T-helper 17 cell (primary cell): Measurements from ENCODE around the gene RNF166. TPM values are rescaled to one million over a fixed set of nuclear protein-coding genes. Genes with fewer than 3 reads are reported as not detected.
A peak's percentile ranks its signal among the peaks of the same experiment; 100 is the strongest.

Experiments used
- ATAC-seq: fragments of 150-1000 bp; cut with Tn5 transposase; 2 replicates; pipeline ENCODE4 v1.10.0; 2021; ENCODE audit warnings: mild to moderate bottlenecking, moderate library complexity
- DNase-seq, 3 donors: peaks; one replicate each; pipeline versions ENCODE4 v3.0.0 to v3.0.0-alpha.2; 2020 to 2021
- H3K9me3 ChIP-seq: one replicate; pipeline ENCODE4 v1.7.0; 2013; ENCODE audit warnings: low read length, mild to moderate bottlenecking; ENCODE audit not compliant: control insufficient read depth, poor library complexity, severe bottlenecking
- H3K27ac Mint-ChIP-seq: one replicate; pipeline ENCODE4 v1.8.0; 2022; ENCODE audit warnings: mild to moderate bottlenecking, moderate library complexity, mixed read lengths
- H3K27me3 Mint-ChIP-seq: one replicate; pipeline ENCODE4 v1.8.0; 2022; ENCODE audit warnings: mixed read lengths
- H3K36me3 Mint-ChIP-seq: one replicate; pipeline ENCODE4 v1.8.0; 2022; ENCODE audit warnings: low read depth, mixed read lengths
- H3K4me1 Mint-ChIP-seq: one replicate; pipeline ENCODE4 v1.8.0; 2022; ENCODE audit warnings: mild to moderate bottlenecking, mixed read lengths
- H3K4me3 Mint-ChIP-seq: one replicate; pipeline ENCODE4 v1.8.0; 2022; ENCODE audit warnings: mild to moderate bottlenecking, moderate library complexity, mixed read lengths
- total RNA-seq, 4 donors: library from RNA in 2 of 4; stranded (reverse) in 2 of 4; gene quantifications; one replicate each; pipeline ENCODE4 v1.2.3 and lab custom pipeline; 2022 to 2026

The RNF166 gene
- total RNA-seq, 2 donors from 2014 or later = 235 to 398 TPM

DNA sequence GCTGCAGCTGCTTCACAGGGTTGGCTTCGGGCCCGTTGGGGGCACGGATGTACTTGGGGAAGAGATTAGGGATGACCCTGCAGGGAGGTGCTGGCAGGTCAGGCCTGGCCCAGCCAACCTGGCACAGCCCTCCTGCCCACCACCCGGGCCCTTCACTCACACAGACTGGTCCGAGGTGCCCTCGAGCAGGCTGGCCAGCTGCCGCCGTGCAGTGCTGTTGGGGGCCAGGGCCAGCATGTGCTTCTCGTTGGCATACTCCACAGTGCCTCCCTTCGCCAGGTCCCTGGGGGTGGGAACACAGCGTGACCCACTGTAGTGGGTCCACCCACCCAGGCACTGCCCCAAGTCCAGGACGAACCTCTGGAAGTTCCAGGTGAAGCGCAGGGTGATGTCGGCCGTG is 10.0 kb upstream of the RNF166 start:
- no peak for ATAC-seq
- Mint-ChIP-seq H3K36me3 (no peaks in the 10 kb centered on the region), H3K4me1 (peaks cover 8% of the 10 kb centered on the region), H3K27ac (no peak overlapping the region), H3K4me3 (no peak overlapping the region), H3K27me3 (no peaks in the 10 kb centered on the region)
- no peak for DNase-seq
- H3K9me3 ChIP-seq = no peaks in the 10 kb centered on the region

DNA sequence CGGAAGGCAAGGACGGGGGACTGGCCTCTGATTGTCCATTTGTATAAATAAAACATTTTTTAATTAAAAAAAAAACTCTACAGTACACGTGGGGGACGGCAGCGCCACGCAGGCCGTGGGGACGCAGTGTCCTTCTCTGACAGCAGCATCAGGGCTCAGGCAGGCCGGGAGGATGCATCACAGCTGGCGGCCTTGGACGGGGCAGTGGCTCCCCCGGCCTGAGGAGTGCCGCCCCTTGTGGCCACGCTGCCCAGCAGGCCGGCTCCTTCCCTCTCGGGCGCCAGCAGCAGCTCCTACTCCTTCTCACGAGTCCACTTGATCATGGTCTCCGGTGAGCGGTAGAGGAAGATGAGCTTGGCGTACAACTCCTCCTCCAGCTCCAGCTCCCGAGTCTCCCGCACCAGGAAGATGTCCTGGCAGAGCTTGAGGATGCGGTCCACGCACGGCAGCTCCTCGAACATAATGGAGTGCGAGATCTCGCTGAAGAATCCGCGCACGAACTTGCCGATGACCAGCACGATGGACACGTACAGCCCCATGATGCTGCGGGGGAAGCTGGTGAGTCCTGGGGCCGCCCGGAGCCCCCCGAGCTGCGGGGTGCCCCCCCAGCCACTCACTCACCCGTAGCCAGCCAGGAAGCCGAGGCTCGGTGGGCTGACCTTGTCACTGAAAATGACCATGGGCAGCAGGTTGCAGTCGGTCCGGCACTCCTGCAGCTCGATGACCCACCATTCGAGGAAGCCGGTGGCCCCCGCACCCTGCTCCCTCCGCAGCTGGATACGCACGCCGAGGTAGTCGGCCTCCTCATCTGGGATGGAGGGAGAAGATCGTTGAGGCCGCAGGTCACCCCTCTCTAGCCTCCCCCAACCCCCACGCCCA is 9.3 kb upstream of the RNF166 start:
- DNase-seq = no peak
- no peak for ATAC-seq
- Mint-ChIP-seq H3K27me3 (no peaks in the 10 kb centered on the region), H3K4me3 (no peak overlapping the region), H3K36me3 (no peaks in the 10 kb centered on the region), H3K4me1 (peaks cover 9% of the 10 kb centered on the region), H3K27ac (no peak overlapping the region)
- H3K9me3 ChIP-seq = no peaks in the 10 kb centered on the region

GRCh38 chr16:88714420-88715302 is 8.5 kb upstream of the RNF166 start:
- peaks cover 10% of the 10 kb centered on the region for H3K4me1 Mint-ChIP-seq
- no peak overlapping the region for H3K27ac Mint-ChIP-seq
- no peak for ATAC-seq

GRCh38 chr16:88713568-88714419 is 7.6 kb upstream of the RNF166 start:
- H3K36me3 Mint-ChIP-seq = no peaks in the 10 kb centered on the region
- H3K27ac Mint-ChIP-seq = no peak overlapping the region
- H3K4me1 Mint-ChIP-seq = peaks cover 10% of the 10 kb centered on the region
- DNase-seq (no peak), ATAC-seq (no peak)
- no peak overlapping the region for H3K4me3 Mint-ChIP-seq
- no peaks in the 10 kb centered on the region for H3K27me3 Mint-ChIP-seq
- H3K9me3 ChIP-seq = no peaks in the 10 kb centered on the region

More at GRCh38 chr16:88714420-88715302, 8.5 kb upstream of the RNF166 start:
- no peak overlapping the region for H3K4me3 Mint-ChIP-seq
- H3K36me3 Mint-ChIP-seq = no peaks in the 10 kb centered on the region
- no peaks in the 10 kb centered on the region for H3K9me3 ChIP-seq
- H3K27me3 Mint-ChIP-seq = no peaks in the 10 kb centered on the region
- no peak for DNase-seq

DNA sequence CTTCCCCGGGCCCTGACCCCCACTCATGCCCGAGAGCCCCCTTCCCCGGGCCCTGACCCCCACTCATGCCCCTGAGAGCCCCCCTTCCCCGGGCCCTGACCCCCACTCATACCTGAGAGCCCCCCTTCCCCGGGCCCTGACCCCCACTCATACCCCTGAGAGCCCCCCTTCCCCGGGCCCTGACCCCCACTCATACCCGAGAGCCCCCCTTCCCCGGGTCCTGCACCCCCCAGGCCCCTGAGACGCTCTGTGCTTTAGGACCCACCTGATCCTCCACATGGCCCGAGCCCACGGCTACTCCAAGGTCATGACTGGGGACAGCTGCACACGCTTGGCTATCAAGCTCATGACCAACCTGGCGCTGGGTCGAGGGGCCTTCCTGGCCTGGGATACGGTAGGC is 6.8 kb upstream of the RNF166 start:
- H3K36me3 Mint-ChIP-seq = no peaks in the 10 kb centered on the region
- no peaks in the 10 kb centered on the region for H3K27me3 Mint-ChIP-seq
- no peak overlapping the region for H3K4me3 Mint-ChIP-seq
- H3K27ac Mint-ChIP-seq = no peak overlapping the region
- H3K9me3 ChIP-seq = no peaks in the 10 kb centered on the region
- DNase-seq = no peak
- ATAC-seq = no peak
- peaks cover 10% of the 10 kb centered on the region for H3K4me1 Mint-ChIP-seq

GRCh38 chr16:88712362-88712979 is 6.3 kb upstream of the RNF166 start:
- no peaks in the 10 kb centered on the region for H3K9me3 ChIP-seq
- Mint-ChIP-seq H3K36me3 (no peaks in the 10 kb centered on the region), H3K27me3 (no peaks in the 10 kb centered on the region), H3K4me1 (peaks cover 8% of the 10 kb centered on the region), H3K27ac (no peak overlapping the region), H3K4me3 (no peak overlapping the region)
- DNase-seq (no peak), ATAC-seq (no peak)

DNA sequence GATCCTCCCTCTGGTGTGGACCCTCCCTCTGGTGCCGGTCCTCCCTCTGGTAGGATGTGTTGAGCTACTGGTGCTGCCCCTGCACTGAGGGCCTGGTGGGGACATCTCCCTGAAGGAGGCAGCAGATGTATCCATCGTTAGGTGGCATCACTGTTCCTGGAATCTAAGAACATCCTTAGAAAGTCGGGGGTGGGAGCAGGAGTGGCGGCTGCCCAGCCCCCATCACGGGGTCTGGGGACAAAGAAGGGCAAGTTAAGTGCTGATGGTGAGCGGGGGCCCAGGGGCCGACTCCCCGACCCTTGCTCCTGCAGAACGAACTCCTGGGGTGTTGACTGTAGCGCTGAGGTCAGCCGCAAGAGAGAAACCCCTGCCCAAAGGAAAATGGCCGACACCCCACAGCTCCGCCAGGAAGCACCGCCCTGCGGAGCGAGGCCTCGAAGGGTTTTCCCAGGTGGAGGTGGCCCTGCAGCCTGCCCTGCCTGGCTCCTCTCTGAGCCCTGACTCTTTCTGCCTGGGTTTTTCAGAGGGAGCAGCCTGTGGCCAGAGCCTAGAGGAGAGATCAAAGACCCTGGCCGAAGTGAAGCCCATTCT is 5.6 kb upstream of the RNF166 start:
- peak overlapping the region; percentile 53 for H3K27ac Mint-ChIP-seq
- ATAC-seq = no peak
- DNase-seq = no peak
- H3K4me3 Mint-ChIP-seq = no peak overlapping the region
- H3K36me3 Mint-ChIP-seq = no peaks in the 10 kb centered on the region
- no peaks in the 10 kb centered on the region for H3K27me3 Mint-ChIP-seq
- H3K4me1 Mint-ChIP-seq = peaks cover 14% of the 10 kb centered on the region
- no peaks in the 10 kb centered on the region for H3K9me3 ChIP-seq

DNA sequence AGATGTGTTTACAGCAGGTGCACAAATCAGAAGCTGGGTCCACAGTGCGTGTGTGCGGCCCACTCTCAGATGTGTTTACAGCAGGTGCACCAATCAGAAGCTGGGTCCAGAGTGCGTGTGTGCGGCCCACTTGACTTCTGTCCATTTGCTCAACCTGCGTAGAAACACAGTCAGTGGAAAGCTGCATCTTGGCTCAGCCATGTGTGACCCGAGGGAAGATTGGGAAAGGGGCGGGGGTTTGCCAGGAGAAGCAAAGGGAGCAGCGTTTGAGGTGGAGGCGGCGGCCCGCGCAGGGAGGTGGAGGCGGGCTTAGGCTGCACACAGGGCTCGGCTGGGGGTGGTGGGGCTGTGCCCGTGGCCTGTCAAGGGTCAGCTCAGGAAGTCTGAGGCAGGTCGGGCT is 4.3 kb upstream of the RNF166 start:
- Mint-ChIP-seq H3K27me3 (no peaks in the 10 kb centered on the region), H3K4me3 (no peak overlapping the region), H3K27ac (no peak overlapping the region), H3K36me3 (no peaks in the 10 kb centered on the region), H3K4me1 (peaks cover 17% of the 10 kb centered on the region)
- DNase-seq (no peak), ATAC-seq (no peak)
- H3K9me3 ChIP-seq = no peaks in the 10 kb centered on the region

DNA sequence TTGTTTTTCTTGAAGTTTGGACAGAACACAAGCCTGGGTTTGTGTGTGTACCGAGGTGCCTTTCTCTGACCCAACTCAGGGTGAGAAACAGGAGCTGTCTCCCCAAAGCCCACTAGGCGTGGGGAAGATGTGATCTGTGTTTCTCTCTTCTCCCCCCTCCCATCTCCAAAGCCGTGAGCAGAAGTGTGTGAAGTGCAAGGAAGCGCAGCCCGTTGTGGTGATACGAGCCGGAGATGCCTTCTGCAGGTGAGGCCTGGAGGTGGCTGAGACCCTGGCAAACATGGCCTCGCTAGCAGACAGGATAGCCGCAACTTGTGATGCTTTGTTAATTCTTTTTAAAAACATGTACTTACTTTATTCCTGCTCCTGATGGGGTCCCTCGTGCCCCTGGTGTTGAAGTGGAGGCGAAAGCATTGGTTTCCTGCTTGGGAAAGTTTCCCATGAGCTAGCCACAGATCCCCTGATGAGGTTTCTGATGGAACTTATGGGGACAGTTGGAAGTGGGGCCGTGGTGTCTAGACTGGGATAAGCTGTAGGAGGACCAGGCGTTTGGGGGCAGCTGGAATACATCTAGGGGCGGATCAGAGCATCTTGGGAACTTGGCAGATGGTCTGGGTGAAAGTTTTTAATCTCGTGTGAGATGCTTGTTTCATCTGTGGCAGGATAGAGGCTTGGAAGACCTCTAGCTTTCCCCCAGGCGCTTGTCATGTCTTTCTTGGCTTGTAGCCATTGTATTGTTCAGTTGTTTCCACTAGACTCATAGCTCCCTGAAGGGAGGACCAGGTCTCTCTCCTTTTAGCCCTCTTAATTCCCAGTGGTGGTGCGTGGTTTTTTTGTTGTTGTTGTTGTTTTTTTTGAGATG is 988 bp upstream of the RNF166 start:
- Mint-ChIP-seq H3K27me3 (no peaks in the 10 kb centered on the region), H3K36me3 (peaks cover 3% of the 10 kb centered on the region), H3K27ac (peak overlapping the region; percentile 74), H3K4me1 (peaks cover 43% of the 10 kb centered on the region), H3K4me3 (peak overlapping the region; percentile 88)
- no peak for ATAC-seq
- no peaks in the 10 kb centered on the region for H3K9me3 ChIP-seq
- DNase-seq = no peak

DNA sequence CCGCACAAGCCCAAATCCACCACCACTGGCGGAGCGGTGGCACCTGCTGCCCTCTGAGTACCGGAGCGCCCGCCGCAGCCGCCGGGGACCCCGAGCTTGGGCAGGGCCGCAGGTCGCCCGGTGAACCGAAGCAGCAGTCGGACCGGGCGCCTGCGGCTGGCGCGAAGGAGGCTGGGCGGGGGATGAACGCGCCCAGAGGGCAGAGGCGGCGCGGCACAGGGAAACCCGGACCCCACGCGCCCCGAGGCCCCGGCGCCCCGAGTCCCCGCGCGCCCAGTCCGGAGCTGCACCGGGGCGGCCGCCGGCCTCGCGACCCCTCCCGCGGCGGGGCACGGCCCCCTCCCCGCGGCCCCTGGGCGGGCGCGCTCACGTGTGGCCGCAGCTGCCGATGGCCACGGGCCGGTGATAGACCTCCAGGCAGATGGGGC is 393 bp downstream of the RNF166 start:
- H3K9me3 ChIP-seq = no peaks in the 10 kb centered on the region
- Mint-ChIP-seq H3K27me3 (no peaks in the 10 kb centered on the region), H3K4me3 (peak overlapping the region; percentile 97), H3K4me1 (peaks cover 48% of the 10 kb centered on the region), H3K27ac (peak overlapping the region; percentile 98), H3K36me3 (peaks cover 5% of the 10 kb centered on the region)
- DNase-seq (no peak), ATAC-seq (no peak)

GRCh38 chr16:88705076-88705684 is 1.0 kb downstream of the RNF166 start:
- ATAC-seq (peak; percentile 2), DNase-seq (peak in 1 of 3 donors; percentile 34)
- Mint-ChIP-seq H3K4me1 (peaks cover 47% of the 10 kb centered on the region), H3K27me3 (no peaks in the 10 kb centered on the region), H3K36me3 (peaks cover 5% of the 10 kb centered on the region), H3K4me3 (peak overlapping the region; percentile 97), H3K27ac (peak overlapping the region; percentile 98)
- no peaks in the 10 kb centered on the region for H3K9me3 ChIP-seq
